HG03025 (cell line): ENCODE measurements around the gene ITPR2.
"Not testable (repeated sequence)": the region's sequence is repeated elsewhere in the genome, so short reads cannot be mapped to it uniquely, and the experiment has no call there.

Experiments
- ATAC-seq: cut with Tn5 transposase; IDR thresholded peaks from one replicate; pipeline ENCODE4 v1.9.1; 2021; ENCODE audit warnings: mild to moderate bottlenecking, moderate library complexity; ENCODE audit not compliant: unreplicated experiment, low FRiP score

ITPR2 gene

DNA sequence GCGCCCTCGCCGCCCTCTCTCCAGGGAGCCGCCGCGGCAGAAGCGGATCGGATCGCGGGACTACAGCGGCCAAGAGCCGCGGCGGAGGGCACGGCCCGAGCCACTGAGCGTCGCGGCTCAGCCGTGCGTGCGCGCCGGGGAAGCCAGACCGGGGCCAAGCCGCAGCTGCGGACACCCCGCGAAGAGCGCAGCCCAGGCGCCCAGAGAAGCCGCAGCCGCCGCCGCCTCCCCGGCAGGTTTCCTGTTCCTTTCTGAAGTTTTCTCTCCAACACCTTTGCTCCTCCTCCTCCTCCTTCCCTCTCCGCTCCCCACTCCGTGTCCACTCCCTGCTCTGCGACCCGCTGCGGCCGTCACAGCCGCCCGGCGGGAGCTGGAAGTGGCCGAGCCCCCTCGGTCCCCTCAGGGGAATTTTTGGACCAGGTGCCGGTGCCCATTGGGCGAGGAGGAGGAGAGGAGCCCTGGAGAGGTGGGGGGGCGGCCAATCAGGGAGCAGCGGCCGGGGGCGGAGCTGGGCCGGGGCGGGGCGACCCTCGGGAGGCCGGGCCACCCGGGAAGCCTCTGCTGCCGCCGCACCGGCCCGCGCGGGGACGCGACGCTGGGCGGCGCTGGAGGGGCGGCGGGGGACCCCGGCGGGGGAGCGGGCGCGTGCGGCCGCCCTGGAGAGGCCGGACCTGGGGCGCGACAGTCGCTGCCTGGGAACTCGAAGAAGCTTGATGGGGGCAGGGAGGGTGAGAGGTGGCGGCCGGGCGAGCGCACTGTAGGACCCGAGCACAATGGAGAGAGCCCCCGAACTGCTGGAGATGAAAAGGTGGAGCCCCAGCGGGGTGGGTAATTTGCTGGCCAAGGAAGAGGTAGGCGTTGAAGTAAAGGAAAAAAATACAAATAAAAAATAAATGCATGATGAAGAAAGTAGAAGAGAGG, at the start of gene ITPR2:
Gene ITPR2, minus strand, starts transcription at position 373 of the 921 bp plus-strand sequence. CDS start 413 bp downstream, outside the sequence.
- ATAC-seq: peak; percentile 71

DNA sequence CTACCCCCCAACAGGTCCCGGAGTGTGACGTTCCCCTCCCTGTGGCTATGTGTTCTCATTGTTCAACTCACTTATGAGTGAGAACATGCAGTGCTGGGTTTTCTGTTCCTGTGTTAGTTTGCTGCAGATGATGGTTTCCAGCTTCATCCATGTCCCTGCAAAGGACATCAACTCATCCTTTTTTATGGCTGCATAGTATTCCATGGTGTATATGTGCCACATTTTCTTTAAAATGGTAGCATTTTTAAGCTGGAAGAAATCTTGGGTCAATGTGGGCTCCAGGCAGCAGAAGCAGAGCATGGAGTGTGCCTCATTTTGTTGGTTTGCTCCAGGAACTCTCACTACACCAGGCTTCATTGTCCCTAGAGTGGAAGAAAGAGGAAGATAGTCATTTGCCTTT, 47.6 kb upstream of the ITPR2 start:
- ATAC-seq: no peak

DNA sequence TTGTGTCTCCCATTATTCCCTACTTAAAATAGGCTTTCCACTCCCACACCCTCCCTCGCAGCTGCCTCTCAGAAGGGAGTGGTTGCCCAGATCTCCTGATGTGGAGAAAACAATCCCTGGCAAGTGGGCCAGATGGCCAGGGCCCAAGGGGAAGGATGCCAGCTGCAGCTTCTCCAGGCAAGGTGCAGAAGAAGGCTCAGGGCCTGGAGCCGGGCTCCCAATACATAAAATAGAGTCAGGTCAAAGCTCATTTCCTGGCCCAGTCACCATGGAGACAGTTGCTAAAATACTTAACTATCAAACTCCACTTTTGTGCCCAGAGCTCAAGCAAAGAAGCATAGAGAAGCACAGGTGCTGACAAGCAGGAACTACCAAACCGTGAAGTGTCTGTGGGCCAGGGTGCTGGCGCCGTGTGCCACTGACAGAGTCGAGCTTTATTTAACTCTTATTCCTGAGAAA, 45.7 kb upstream of the ITPR2 start:
- ATAC-seq: no peak

DNA sequence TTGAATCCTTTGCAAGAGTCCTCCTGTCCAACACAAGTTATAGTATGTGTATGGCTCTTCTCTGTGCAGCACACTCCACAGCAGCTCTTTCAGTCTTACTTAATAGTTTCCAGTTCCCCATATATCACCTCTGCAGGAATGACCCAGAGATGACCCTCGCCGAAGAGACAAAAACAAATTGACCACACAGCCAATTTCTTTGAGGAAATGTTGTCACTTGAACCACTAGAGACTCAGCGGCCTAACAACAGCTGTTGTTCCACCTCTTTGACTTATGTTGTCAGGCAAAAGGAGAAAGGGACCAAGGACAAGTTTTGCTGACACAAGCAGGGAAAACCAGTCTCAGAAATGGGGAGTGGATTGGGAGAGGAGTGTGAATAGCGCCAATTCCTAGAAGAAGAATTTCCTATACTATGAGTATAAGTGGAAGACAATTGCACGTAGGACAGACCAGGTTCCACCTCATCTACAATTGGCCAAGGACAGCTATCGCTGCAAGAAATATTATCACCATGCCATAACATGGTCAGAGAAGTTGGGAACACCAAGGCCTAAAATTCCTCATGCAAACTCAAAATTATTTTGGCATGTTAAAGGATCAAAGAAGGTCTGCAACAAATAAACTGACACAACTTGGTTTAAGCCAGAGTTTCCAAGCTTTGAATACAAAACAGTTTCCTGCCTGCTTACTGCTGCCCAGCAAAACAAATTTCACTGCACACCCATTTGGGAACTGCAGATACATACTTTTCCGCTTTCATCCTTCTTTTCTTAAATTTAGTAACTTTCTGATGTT, 41.7 kb upstream of the ITPR2 start:
- ATAC-seq: no peak

DNA sequence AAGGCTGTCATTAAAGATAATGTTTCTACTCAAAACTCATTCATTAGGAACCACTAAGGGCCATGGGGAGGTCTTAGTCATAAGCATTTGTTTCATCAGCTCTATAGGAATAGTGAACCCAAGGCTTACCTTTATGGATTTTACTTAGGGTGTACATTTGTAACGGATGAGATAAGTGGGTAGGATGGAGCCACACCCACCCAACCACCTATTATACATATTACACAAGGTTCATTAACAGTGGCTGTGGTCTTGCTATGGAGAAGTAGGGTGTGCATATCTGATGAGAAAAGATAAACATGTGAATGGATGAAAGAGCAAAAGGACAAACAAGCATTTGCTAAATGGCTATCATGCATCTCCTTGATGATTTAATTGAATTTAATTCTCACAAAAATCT, 39.6 kb upstream of the ITPR2 start:
- ATAC-seq: no peak

DNA sequence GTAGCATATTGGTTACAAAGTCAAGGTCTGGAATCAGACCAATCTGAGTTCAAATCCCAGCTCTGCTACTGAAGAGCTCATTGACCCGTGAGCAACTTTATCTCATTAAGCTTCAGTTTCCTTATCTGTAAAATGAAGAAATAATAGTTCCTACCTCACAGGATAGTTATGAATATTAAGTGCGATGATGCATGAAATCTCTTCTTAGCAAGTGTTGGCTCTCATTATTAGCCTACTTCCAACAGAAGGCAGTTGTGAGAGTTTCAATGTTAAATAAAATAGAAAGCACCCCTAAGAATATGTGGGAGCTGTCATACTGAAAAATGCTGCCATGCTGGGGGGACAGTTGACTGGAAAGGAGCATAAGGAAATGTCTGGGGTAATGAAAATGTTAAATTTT, 39.0 kb upstream of the ITPR2 start:
- ATAC-seq: no peak

DNA sequence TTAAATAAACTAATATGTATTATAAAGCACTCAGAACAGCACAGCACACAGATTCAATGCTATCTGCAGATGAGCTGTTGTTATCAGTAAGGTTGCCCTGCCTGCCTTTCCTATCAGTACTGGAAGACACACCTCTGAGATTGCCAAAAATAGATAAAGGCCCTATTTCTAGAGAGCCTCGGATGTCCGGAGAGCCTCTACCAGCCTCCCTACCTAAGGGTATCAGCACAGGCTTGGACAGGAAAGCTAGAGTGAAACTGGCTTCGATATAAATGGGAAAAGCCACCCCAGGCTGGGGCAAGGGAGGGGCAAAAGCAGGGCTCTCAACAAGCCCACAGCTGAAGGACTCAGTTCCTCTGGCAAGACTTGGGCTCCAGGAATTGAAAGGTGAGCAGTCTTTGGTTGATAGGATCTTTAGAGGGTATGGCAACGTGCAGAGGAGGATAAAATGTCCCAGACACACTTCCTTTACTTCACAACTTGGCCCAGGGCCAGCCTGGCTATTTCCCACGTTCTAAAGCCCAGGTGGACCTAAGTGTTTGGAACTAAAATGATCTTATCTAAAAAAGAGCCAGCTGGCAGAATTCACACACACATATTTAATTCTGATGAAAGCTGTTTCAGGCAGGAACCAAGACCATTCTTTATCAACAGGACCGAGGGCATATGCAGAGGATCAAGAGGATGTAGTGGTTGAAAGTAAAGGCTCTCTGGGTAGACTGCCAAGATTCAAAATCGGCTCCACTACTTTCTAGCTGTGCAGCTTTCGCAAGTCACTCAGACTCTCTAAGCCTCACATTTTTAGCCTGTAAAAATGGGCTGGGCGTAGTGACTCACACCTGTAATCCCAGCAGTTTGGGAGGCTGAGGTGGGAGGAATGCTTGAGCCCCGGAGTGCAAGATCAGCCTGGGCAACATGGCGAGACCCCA, 37.8 kb upstream of the ITPR2 start:
- ATAC-seq: no peak

DNA sequence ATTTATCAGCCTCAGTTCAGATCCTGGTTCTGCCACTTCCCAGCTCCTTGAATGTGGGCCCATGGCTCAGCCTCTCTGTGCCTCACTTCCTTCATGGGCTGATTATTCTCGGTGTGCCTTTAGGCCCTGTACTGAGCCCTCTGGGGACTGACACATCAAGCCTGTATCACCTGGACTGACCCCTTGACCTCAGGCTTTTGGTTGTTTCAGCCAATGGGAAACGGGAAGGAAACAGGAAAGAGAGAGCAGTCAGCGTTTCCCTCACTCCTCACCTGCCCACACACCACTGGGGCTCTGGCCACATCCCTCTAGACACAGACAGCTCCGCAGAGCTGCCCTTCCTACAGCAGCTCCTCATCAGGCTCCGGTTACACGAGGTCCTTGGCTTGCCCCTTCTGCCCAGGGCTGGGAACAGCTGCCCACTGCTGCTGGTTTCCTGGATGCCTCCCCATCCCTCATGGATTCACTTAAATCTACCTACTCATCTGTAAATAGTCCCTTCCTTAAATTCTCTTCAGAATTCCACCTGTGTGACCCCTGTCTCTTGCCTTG, 37.0 kb upstream of the ITPR2 start:
- ATAC-seq: no peak

DNA sequence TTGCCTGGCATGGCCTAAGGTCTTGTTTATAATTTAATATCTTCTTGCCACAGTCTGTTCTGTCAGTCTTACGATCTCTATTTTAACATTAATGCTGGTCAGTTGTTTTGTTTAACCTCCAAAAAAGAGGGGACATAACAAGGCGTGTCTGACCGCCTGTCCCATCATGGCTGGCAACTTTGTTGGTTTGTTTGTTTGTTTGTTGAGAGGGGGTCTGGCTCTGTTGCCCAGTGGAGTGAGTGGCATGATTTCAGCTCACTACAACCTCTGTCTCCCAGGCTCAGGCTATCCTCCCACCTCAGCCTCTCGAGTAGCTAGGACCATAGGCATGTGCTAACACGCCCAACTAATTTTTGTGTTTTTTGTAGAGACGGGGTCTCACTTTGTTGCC, 36.1 kb upstream of the ITPR2 start:
- no peak for ATAC-seq

DNA sequence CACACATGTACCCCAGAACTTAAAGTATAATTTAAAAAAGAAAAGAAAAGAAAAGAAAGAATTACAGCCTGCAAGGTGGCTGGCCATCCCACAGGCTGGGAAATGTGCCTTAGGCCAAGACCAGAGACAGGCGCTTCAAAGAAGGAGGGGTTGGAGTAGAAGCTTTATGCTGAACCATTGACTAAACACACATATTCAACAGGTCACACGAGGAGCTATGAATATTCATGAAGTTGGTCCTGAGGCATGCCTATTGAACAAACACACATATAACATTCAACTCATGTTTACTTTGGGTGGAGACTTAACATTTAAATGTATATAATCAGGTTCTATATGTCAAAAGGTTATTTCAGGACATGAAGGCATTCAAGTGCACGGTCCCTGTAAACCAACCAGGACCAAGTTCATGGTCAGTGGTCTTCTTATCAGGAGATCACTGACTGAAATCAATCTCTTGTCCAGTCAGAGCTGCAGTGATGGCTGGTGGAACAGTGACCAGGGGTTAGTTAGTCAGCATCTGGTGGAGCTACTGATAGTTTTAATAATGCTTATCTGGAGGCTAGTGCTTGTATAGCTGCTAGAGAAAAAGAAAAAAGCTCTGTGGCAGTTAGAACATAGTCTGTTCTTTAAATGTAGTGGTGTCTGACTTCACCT, 35.6 kb upstream of the ITPR2 start:
- no peak for ATAC-seq

DNA sequence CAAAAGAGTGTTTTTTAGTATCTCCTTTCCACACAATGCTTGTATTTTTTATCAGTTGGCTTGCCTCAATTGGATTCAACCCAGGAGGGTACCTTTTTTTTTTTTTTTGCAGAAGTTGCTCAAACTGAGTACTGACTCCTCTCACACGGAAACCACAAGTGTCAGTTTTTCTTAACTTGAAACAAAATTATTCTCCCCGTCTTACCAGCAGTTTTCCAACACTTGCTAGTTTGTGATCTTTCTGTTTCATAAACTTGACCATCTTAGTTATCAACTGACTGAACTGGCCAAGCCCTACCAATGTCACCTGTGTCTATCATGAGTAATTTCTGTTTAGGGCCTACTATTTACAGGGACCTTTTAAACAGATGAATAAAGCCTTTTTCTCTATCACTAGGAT, 34.1 kb upstream of the ITPR2 start:
- peak; percentile 62 for ATAC-seq

DNA sequence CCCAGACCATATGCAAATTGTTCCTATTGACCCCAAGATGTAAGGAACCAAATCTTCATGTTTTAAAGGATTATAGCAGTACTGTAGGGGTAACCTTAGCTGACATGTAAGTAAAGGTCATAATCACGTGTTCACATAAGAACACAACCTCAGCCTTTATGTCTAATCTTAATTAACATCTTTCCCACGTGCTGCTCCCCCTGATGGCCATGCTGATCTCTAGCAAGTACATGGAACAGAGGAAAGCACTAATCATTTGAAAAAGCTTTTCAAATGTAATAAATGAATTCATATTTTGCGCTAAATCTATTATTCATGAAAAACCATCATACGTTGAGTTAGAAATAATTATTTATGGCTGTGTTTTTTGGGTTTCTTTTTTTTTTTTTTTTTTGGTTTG, 30.5 kb upstream of the ITPR2 start:
- no peak for ATAC-seq

DNA sequence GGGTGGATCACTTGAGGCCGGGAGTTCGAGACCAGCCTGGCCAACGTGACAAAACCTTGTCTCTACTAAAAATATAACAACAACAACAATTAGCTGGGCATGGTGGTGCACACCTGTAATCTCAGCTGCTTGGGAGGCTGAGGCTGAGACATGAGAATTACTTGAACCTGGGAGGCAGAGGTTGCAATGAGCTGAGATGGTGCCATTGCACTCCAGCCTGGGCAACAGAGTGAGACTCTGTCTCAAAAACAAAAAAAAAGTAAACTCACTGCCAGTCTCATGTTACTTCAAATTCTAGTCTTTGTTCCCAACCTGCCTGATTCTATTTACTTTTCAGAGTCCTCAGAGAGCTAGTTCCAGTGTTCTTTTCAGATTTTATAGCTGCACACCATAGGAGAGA, 29.8 kb upstream of the ITPR2 start:
- not testable (repeated sequence) for ATAC-seq

DNA sequence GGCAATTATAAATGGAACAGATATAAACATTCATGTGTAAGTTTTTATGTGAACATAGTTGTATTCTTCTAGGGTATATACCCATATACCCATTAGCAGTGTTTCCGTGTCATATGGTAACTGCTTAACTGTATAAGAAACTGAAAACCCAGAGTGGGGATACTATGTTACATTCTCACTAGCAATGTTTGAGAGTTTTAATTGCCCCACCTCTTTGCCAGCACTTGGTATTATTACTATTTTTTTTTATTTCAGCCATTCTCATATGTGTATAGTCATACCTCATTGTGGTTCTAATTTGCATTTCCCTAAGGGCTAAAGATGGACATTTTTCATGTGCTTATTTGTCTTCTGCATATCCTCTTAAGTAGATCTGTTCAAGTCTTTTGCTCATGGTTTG, 28.7 kb upstream of the ITPR2 start:
- no peak for ATAC-seq

DNA sequence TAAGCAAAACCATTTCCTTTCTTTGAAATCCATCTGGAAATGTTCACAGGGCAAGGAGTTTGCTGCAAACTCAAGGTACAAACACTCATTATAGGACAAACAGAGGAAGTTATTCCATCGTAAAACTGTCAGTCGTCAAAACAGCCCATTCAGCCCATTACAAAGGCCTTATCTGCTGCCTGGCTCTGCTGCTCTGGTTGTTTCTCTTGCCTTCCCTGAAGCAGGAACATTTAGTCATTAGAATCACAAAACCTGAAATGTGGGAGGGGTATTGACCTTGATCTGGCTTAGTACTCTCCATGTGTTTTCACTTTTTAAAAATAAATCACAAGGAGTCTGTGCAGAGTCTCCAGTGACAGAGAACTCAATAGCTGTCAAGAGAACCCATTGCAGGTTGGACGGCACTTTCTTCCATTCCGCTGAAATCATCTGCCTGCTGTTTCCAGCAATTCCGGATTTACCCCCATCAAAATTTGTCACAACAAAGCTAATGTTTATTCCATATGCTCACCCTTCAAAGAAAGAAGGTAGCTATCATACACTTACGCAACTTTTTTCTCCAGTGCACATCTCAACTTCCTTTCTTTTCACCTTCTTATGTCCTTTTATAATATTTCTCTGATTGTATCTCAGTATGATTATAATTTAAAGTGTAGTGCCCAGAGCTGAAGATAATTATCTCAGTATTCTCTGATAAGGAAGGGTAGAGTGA, 24.6 kb upstream of the ITPR2 start:
- ATAC-seq: no peak

DNA sequence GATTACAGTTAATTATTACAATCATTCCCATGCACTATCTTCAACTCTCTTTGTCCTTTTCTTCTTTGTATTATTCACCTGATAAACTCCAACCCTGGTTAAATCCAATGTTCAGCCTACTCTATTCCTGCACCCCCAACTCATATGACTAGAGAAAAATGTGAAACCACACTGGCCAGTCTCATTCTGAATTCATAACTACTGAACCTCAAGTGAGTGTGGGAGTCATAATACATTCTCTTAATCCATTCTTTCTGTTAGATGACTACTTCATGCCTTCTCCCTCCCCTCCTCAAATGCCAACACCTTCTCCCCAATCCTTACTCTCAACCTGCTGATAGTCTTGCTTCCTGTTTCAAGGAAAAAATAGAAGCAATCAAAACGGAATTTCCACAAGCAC, 22.3 kb upstream of the ITPR2 start:
- ATAC-seq: no peak

DNA sequence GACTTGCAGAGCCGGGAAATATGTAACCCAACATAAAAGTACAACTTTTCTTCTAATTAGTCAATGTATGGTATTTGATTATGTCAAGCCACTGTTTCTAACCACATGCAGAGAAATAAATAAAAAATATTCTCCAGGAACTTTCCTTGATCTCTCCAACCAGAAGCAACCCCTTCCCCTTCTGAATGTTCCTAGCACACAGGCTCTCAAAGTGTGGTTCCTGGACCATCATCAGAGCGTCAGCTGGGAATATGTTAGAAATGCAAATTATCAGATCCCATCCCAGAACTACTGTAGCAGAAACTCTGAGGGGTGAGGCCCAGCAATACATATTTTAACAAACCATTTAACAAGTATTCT, 21.0 kb upstream of the ITPR2 start:
- ATAC-seq: no peak

DNA sequence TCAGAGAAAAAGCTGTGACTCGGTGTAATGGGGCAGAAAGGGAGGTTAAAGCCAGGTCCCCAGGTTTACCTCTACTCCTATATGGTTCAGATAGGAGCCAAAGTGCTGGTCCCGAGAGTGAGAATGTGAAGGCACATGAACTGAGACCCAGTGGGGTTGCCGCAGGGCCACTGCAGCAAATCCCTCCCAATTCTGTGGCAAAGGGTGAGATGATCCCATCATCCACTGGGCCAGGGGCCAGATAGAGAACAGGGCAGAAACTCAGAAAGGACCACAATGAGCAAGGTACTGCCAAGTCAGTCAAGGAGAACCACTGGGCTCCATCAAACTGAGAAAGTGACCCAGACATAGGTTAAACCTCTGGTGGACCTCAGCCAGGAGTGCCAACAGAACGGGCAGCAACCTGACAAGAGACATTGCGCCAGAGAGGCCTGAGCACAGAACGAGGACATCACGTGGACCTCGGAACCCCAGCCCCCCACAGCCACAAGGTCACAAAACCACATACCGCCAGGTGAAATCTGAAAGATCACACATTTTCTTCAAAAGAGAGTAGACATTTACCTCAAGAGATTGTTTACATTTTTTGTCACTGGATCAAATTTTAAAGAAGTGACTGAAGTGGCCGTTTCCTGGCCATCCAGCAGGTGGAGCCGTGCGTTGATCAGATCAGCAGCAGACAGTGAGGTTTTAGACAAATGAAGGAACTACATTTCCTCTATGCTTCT, 20.5 kb upstream of the ITPR2 start:
- ATAC-seq: no peak
